HCT116 (cell line): ENCODE results near the gene IL20RA. TPM values are rescaled to one million over a fixed set of nuclear protein-coding genes. Genes with fewer than 3 reads are reported as not detected.

Experiments
- ATAC-seq: fragments of 200-7000 bp; cut with Tn5 transposase; 2 replicates; pipeline ENCODE4 v1.9.1; 2020; ENCODE audit warnings: mild to moderate bottlenecking, moderate library complexity
- BruUV-seq: library from RNA; stranded (reverse); fragments of 400-500 nt; replicated peaks from 2 replicates; lab custom pipeline; 2021; lab: Mats Ljungman, UMichigan
- CTCF ChIA-PET: fragments of 300-600 bp; sonication (Branson Sonifier 250); formaldehyde crosslinking; loops from one replicate; lab custom pipeline; 2021; ENCODE audit warnings: antibody characterized with exemption; lab: Charles Lee
- POLR2A ChIA-PET: fragments of 300-600, 350-600 bp; sonication (Branson Sonifier 250); formaldehyde crosslinking; loops from one replicate; lab custom pipeline; 2021; ENCODE audit warnings: antibody characterized with exemption; lab: Charles Lee
- RAD21 ChIA-PET, 2 experiments: fragments of 300-600 bp; sonication (Branson Sonifier 250); formaldehyde crosslinking; loops; one replicate each; lab custom pipeline; 2023; ENCODE audit warnings: low total read pairs in 2 of 2; ENCODE audit not compliant: uncharacterized antibody in 2 of 2, unreplicated experiment in 2 of 2, low non-redundant PET in 1 of 2; lab: Charles Lee
- DNase-seq: peaks from one replicate; pipeline ENCODE4 v3.0.0-alpha.2; 2010; ENCODE audit warnings: low read depth, low spot score
- H2AFZ ChIP-seq: fragments of 200-600 bp; shearing (Covaris generic), sonication (generic); 2 replicates; pipeline ENCODE4 v1.6.1; 2017; ENCODE audit warnings: low read depth, mixed run types, mixed read lengths, antibody characterized with exemption, low read length; ENCODE audit not compliant: poor library complexity, severe bottlenecking
- H3K27ac ChIP-seq: 2 replicates; pipeline ENCODE4 v1.5.1; 2012; ENCODE audit warnings: low read depth, low read length
- H3K27me3 ChIP-seq: fragments of 200-600 bp; sonication (generic); 2 replicates; pipeline ENCODE4 v1.6.1; 2016; ENCODE audit warnings: mixed run types, low read length, mixed read lengths; ENCODE audit not compliant: insufficient read depth
- H3K36me3 ChIP-seq, 2 experiments: fragments of 200-500 bp in 1 of 2; fragments of 200-600 bp in 1 of 2; sonication (Bioruptor generic) in 1 of 2; sonication (generic) in 1 of 2; 2 replicates each; pipeline versions ENCODE4 v1.5.1 to v1.6.1; 2014 to 2016; ENCODE audit warnings: low read length in 2 of 2, inconsistent platforms in 1 of 2, mixed read lengths in 1 of 2, mixed run types in 1 of 2; ENCODE audit not compliant: insufficient read depth in 2 of 2, control insufficient read depth in 1 of 2
- H3K4me1 ChIP-seq, 2 experiments: fragments of 200-600 bp in 1 of 2; sonication (generic) in 1 of 2; 2 replicates each; pipeline versions ENCODE4 v1.5.1 to v1.6.1; 2012 to 2017; ENCODE audit warnings: low read length in 2 of 2, inconsistent platforms in 1 of 2, mild to moderate bottlenecking in 1 of 2, mixed read lengths in 1 of 2, mixed run types in 1 of 2, moderate library complexity in 1 of 2; ENCODE audit not compliant: insufficient read depth in 2 of 2, control insufficient read depth in 1 of 2
- H3K4me2 ChIP-seq: fragments of 200-600 bp; sonication (generic); 2 replicates; pipeline ENCODE4 v1.6.1; 2017; ENCODE audit warnings: mixed run types, low read length, mixed read lengths
- H3K4me3 ChIP-seq, 2 experiments: fragments of 200-600 bp in 1 of 2; sonication (generic) in 1 of 2; replicated peaks in 1 of 2; 2 replicates each; pipeline ENCODE4 v1.5.1; 2011 to 2016; ENCODE audit warnings: low read length in 2 of 2, control low read depth in 1 of 2, low read depth in 1 of 2, mild to moderate bottlenecking in 1 of 2, mixed read lengths in 1 of 2, mixed run types in 1 of 2
- H3K79me2 ChIP-seq: fragments of 200-600 bp; sonication (generic); 2 replicates; pipeline ENCODE4 v1.6.1; 2017; ENCODE audit warnings: mild to moderate bottlenecking, mixed run types, low read length, moderate library complexity, mixed read lengths; ENCODE audit not compliant: insufficient read depth
- H3K9ac ChIP-seq: fragments of 200-600 bp; sonication (generic); 2 replicates; pipeline ENCODE4 v1.6.1; 2016; ENCODE audit warnings: low read length, mixed read lengths
- H3K9me2 ChIP-seq: fragments of 200-600 bp; sonication (generic), shearing (Covaris generic); 2 replicates; pipeline ENCODE4 v1.6.1; 2017; ENCODE audit warnings: mixed run types, mild to moderate bottlenecking, moderate library complexity; ENCODE audit not compliant: insufficient read depth
- H3K9me3 ChIP-seq, 2 experiments: fragments of 200-500 bp in 1 of 2; fragments of 200-600 bp in 1 of 2; sonication (Bioruptor generic) in 1 of 2; sonication (generic) in 1 of 2; 2 replicates each; pipeline ENCODE4 v1.6.1; 2014 to 2017; ENCODE audit warnings: low read length in 2 of 2, mixed read lengths in 2 of 2, inconsistent platforms in 1 of 2, low read depth in 1 of 2, mild to moderate bottlenecking in 1 of 2, mixed run types in 1 of 2, moderate library complexity in 1 of 2; ENCODE audit not compliant: control insufficient read depth in 1 of 2, insufficient read depth in 1 of 2
- H4K20me1 ChIP-seq: fragments of 200-600 bp; sonication (generic), shearing (Covaris generic); 2 replicates; pipeline ENCODE4 v1.6.1; 2017; ENCODE audit warnings: mixed run types, mild to moderate bottlenecking, moderate library complexity; ENCODE audit not compliant: insufficient read depth
- CBX3 ChIP-seq: IDR thresholded peaks from 2 replicates; pipeline ENCODE4 v1.6.1; 2012; ENCODE audit warnings: low read depth
- CEBPB ChIP-seq: IDR thresholded peaks from 2 replicates; pipeline ENCODE4 v1.6.1; 2012; ENCODE audit warnings: low read depth
- ELF1 ChIP-seq: IDR thresholded peaks from 2 replicates; pipeline ENCODE4 v1.6.1; 2012; ENCODE audit warnings: low read depth, borderline replicate concordance
- EZH2 ChIP-seq: fragments of 200-600 bp; sonication (generic); IDR thresholded peaks from 2 replicates; pipeline ENCODE4 v1.6.1; 2017; ENCODE audit warnings: antibody characterized with exemption, mixed run types
- EZH2phosphoT487 ChIP-seq: fragments of 200-600 bp; IDR thresholded peaks from 2 replicates; pipeline ENCODE4 v1.6.1; 2018; ENCODE audit warnings: antibody characterized with exemption, borderline replicate concordance
- FOSL1 ChIP-seq: IDR thresholded peaks from 2 replicates; pipeline ENCODE4 v1.6.1; 2012; ENCODE audit warnings: low read depth
- JUND ChIP-seq: IDR thresholded peaks from 2 replicates; pipeline ENCODE4 v1.6.1; 2012
- POLR2AphosphoS5 ChIP-seq: IDR thresholded peaks from 2 replicates; pipeline ENCODE4 v1.6.1; 2011; ENCODE audit warnings: mild to moderate bottlenecking, low read depth, low read length, moderate library complexity
- SIN3A ChIP-seq: IDR thresholded peaks from 2 replicates; pipeline ENCODE4 v1.6.1; 2012; ENCODE audit warnings: low read depth
- SP1 ChIP-seq: IDR thresholded peaks from 2 replicates; pipeline ENCODE4 v1.6.1; 2012; ENCODE audit warnings: low read depth
- SRF ChIP-seq: IDR thresholded peaks from 2 replicates; pipeline ENCODE4 v1.6.1; 2012; ENCODE audit warnings: low read depth
- YY1 ChIP-seq: IDR thresholded peaks from 2 replicates; pipeline ENCODE4 v1.6.1; 2011; ENCODE audit warnings: low read length, low read depth, moderate library complexity, mild to moderate bottlenecking; ENCODE audit not compliant: insufficient replicate concordance; ENCODE audit errors: extremely low read depth
- ZFX ChIP-seq: fragments of 450-650 bp; IDR thresholded peaks from 2 replicates; pipeline ENCODE4 v1.6.1; 2017
- ZNF274 ChIP-seq: fragments of 200-500 bp; sonication (Bioruptor generic); IDR thresholded peaks from 2 replicates; pipeline ENCODE4 v1.6.1; 2014; ENCODE audit warnings: mild to moderate bottlenecking, low read depth, low read length, inconsistent platforms
- intact Hi-C: fragments of 100-400 bp; cut with micrococcal nuclease; formaldehyde crosslinking; loops from 2 replicates; pipeline ENCODE4 v1.10.0; 2022
- total RNA-seq: library from RNA; stranded (reverse); gene quantifications from one replicate; pipeline ENCODE4 v1.2.1, GENCODE V29; 2021; ENCODE audit not compliant: unreplicated experiment
- TF ChIP-seq, protein P1 (sequence below): IDR thresholded peaks from 2 replicates; pipeline ENCODE4 v1.6.1; 2012; ENCODE audit warnings: low read depth
- TF ChIP-seq, protein P2 (sequence below): IDR thresholded peaks from 2 replicates; pipeline ENCODE4 v1.6.1; 2012
- TF ChIP-seq, protein P3 (sequence below): IDR thresholded peaks from 2 replicates; pipeline ENCODE4 v1.6.1; 2012
- TF ChIP-seq, protein P4 (sequence below), 3 experiments: fragments of 200-600 bp in 1 of 3; sonication (generic) in 1 of 3; IDR thresholded peaks in 2 of 3; conservative IDR thresholded peaks in 1 of 3; 2 replicates each; pipeline ENCODE4 v1.5.1; 2012 to 2017; ENCODE audit warnings: low read depth in 2 of 3, low read length in 2 of 3, antibody characterized with exemption in 1 of 3, borderline replicate concordance in 1 of 3, control low read depth in 1 of 3, mild to moderate bottlenecking in 1 of 3, mixed read lengths in 1 of 3, mixed run types in 1 of 3, moderate library complexity in 1 of 3; ENCODE audit not compliant: insufficient read depth in 1 of 3

The IL20RA gene
- total RNA-seq, 1 experiment from 2014 or later, result 1.1 TPM

DNA sequence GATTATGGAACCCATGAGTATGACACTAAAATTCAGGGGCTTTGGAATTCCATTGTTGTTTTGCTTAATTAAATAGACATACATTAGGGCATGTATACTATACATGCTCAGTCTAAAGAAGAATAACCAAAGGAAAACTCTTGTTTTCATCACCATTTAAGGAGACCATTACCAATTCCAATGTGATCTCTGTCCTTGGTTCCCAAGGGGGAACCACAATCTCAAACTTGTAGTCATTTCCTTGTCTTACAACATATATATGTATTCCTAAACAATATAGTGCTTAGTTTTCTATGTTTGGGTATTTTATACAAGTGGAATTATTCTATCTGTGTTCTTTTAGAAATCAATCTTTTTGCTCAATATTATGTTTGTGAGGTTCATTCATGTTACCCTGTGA lies 49.2 kb downstream of the IL20RA start (continued):
- TF ChIP-seq, protein P1, sequence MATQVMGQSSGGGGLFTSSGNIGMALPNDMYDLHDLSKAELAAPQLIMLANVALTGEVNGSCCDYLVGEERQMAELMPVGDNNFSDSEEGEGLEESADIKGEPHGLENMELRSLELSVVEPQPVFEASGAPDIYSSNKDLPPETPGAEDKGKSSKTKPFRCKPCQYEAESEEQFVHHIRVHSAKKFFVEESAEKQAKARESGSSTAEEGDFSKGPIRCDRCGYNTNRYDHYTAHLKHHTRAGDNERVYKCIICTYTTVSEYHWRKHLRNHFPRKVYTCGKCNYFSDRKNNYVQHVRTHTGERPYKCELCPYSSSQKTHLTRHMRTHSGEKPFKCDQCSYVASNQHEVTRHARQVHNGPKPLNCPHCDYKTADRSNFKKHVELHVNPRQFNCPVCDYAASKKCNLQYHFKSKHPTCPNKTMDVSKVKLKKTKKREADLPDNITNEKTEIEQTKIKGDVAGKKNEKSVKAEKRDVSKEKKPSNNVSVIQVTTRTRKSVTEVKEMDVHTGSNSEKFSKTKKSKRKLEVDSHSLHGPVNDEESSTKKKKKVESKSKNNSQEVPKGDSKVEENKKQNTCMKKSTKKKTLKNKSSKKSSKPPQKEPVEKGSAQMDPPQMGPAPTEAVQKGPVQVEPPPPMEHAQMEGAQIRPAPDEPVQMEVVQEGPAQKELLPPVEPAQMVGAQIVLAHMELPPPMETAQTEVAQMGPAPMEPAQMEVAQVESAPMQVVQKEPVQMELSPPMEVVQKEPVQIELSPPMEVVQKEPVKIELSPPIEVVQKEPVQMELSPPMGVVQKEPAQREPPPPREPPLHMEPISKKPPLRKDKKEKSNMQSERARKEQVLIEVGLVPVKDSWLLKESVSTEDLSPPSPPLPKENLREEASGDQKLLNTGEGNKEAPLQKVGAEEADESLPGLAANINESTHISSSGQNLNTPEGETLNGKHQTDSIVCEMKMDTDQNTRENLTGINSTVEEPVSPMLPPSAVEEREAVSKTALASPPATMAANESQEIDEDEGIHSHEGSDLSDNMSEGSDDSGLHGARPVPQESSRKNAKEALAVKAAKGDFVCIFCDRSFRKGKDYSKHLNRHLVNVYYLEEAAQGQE, result no peak
- no peak for TF ChIP-seq CBX3
- TF ChIP-seq SIN3A, result no peak
- TF ChIP-seq EZH2, result no peak

DNA sequence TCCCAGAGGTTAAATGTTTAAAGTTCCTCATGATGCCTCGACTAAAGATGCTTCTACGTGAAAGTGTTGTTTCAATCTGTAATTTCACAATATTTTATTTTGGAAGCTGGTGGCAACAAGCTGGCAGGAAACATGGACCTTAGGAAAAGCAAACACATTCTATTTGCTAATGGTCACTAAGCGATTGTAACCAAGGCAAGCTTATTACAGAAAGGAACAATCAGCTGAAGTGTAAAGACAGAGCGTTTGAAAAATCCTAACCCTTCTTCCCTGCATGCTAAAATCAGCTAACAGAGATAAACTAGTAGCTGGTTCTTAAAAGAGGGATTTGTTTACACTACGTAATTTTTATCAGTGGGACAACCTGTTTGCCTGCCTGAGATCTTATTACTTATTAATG lies 50.0 kb downstream of the IL20RA start:
- Histone ChIP-seq H3K36me3 (no peaks in the 10 kb centered on the region), H2AFZ (no peak overlapping the region), H3K4me3 (no peak overlapping the region), H3K9ac (no peak overlapping the region), H3K9me2 (no peaks in the 10 kb centered on the region), H3K9me3 (no peaks in the 10 kb centered on the region), H3K27ac (no peak overlapping the region), H3K4me2 (no peak overlapping the region), H4K20me1 (no peaks in the 10 kb centered on the region), H3K79me2 (no peaks in the 10 kb centered on the region), H3K27me3 (no peaks in the 10 kb centered on the region), H3K4me1 (peaks cover 0 to 14% of the 10 kb centered on the region in 2 experiments; a peak in 2 of 4 replicates)
- no peak for DNase-seq
- intact Hi-C loops, result no loop called here
- no peak for ATAC-seq
- RAD21 ChIA-PET, result no interaction called here
- CTCF ChIA-PET, result no interaction called here
- POLR2A ChIA-PET, result no interaction called here
- no TSS peak for BruUV-seq
- TF ChIP-seq FOSL1, result no peak
- TF ChIP-seq ZFX, result no peak
- TF ChIP-seq EZH2phosphoT487, result no peak
- TF ChIP-seq CEBPB, result no peak
- TF ChIP-seq, protein P2, sequence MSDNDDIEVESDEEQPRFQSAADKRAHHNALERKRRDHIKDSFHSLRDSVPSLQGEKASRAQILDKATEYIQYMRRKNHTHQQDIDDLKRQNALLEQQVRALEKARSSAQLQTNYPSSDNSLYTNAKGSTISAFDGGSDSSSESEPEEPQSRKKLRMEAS, result no peak
- TF ChIP-seq POLR2AphosphoS5, result no peak
- no peak for TF ChIP-seq SP1
- TF ChIP-seq, protein P3, sequence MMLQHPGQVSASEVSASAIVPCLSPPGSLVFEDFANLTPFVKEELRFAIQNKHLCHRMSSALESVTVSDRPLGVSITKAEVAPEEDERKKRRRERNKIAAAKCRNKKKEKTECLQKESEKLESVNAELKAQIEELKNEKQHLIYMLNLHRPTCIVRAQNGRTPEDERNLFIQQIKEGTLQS, result no peak
- TF ChIP-seq, protein P4, sequence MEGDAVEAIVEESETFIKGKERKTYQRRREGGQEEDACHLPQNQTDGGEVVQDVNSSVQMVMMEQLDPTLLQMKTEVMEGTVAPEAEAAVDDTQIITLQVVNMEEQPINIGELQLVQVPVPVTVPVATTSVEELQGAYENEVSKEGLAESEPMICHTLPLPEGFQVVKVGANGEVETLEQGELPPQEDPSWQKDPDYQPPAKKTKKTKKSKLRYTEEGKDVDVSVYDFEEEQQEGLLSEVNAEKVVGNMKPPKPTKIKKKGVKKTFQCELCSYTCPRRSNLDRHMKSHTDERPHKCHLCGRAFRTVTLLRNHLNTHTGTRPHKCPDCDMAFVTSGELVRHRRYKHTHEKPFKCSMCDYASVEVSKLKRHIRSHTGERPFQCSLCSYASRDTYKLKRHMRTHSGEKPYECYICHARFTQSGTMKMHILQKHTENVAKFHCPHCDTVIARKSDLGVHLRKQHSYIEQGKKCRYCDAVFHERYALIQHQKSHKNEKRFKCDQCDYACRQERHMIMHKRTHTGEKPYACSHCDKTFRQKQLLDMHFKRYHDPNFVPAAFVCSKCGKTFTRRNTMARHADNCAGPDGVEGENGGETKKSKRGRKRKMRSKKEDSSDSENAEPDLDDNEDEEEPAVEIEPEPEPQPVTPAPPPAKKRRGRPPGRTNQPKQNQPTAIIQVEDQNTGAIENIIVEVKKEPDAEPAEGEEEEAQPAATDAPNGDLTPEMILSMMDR (IDR thresholded peaks at IDR 0.05 in 2 of 3, conservative IDR thresholded peaks at IDR 0.05 in 1 of 3; ENCODE audit: borderline replicate concordance in 1 of 3, insufficient read depth in 1 of 3, low read depth in 2 of 3, low read length in 2 of 3), result no peak
- no peak for TF ChIP-seq EZH2
- TF ChIP-seq SRF, result no peak
- TF ChIP-seq, protein P1, result no peak
- no peak for TF ChIP-seq ZNF274
- TF ChIP-seq YY1, result no peak
- TF ChIP-seq ELF1, result no peak
- TF ChIP-seq JUND, result no peak
